ENCODE data around the gene FOSB. TPM values are rescaled to one million over a fixed set of nuclear protein-coding genes. Genes with fewer than 3 reads are reported as not detected.
A peak's percentile ranks its signal among the peaks of the same experiment; 100 is the strongest.

The FOSB gene
- polyA plus RNA-seq, 2 of the 4 experiments (the other 2 are of a cell fraction): 0.57 to 48.8 TPM

DNA sequence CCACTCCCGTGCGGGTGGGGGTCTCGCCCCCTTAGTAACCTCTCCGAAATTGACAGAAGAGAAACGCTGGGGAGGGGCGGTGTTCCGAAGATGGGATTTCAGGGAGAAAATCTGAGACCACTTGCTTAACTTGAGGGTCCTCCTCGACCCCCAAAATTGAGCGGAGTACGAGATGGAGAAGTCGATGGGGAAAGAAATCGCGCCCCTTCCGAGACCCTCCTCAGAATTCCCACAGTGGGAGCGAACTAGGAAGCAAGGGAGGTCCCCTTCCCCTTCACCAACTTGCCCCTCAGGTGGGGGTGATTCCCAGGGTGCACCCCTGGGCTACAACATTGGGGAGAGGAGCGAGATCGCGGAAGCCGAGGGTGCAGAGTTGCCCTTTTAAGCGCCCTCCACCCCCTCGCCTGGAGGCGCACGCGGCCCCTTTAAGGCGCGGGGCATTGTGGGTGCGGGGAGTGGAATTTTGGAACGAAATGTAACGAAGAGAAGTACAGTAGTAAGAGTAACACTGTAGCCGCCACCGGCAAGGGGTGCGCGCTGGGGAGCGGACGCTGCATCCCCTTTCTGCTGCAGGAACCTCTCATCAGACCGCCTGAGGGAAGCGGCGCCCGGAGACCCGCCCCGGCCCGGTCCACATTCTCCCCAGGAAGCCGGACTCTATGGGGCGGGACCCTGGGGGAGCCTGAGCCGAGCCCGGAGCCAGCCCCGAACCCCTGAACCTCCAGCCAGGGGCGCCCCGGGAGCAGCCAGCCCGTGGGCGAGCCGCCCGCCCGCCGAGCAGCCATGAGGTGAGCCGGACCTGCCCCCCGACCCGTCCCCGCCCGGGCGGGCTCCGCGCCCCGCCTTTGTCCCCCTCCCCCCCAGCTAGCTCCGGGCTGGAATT is 39.4 kb downstream of the FOSB start, which contains the start of gene VASP:
Gene VASP (plus strand): TSS at position 491 of the 883 bp plus-strand sequence. CDS start 293 bp downstream, at position 784.
- ChIA-PET CTCF (interaction anchor here (0.8 to 1.8 kb wide), 8 partner anchors 9 to 185 kb away, joined by 3 to 11 read pairs (median 4); partner anchors contain the start of gene QPCTL), POLR2A (interaction anchor here (0.6 to 1.8 kb wide), 5 partner anchors 8 to 135 kb away, joined by 3 to 7 read pairs (median 3); no protein-coding TSS in a partner anchor)
- H3K27ac ChIP-seq: peak within 1 kb of the TSS; percentile 99
- ATAC-seq (peak; percentile 61 to 75), FAIRE-seq (no peak), DNase-seq (ENCODE audit: low read depth in 1 of 2, low spot score in 1 of 2) (peak; percentile 90 to 94)
- peak within 1 kb of the TSS; percentile 99 for H3K4me2 ChIP-seq
- H3K4me3 ChIP-seq: peak within 1 kb of the TSS; percentile 70
- H3K4me1 ChIP-seq: peaks cover 32% of the 10 kb centered on the region
- TF ChIP-seq GATA3 (IDR thresholded peaks at IDR 0.05; ENCODE audit: borderline replicate concordance): peak; percentile 19
- no peak for TF ChIP-seq EHMT2 (IDR thresholded peaks at IDR 0.05; ENCODE audit: low read depth)
- no peak for TF ChIP-seq POLR2AphosphoS2 (conservative IDR thresholded peaks at IDR 0.05; ENCODE audit: low read length)
- 0 out of 2 replicates have a peak, but pooled peaks have one; percentile 57 for TF ChIP-seq CHD4 (IDR thresholded peaks at IDR 0.05; ENCODE audit: borderline replicate concordance)
- TF ChIP-seq PHF8 (IDR thresholded peaks at IDR 0.05; ENCODE audit: borderline replicate concordance, low read depth): peak; percentile 74; the same call in 1 of the 2 replicates
- peak; percentile 54 for TF ChIP-seq CHD2 (IDR thresholded peaks at IDR 0.05; ENCODE audit: low read length, partially characterized antibody)
- TF ChIP-seq JUN (IDR thresholded peaks at IDR 0.05): peak; percentile 28 to 67; a peak in 2 of 5 replicates
- TF ChIP-seq CBX8 (IDR thresholded peaks at IDR 0.05): no peak
- TF ChIP-seq FOSL2 (IDR thresholded peaks at IDR 0.05): no peak
- TF ChIP-seq FOSL2 (CRISPR knock-in tag; IDR thresholded peaks at IDR 0.05): peak; percentile 37
- no peak for TF ChIP-seq KDM1A (IDR thresholded peaks at IDR 0.05; ENCODE audit: low read depth)
- TF ChIP-seq, protein P1, sequence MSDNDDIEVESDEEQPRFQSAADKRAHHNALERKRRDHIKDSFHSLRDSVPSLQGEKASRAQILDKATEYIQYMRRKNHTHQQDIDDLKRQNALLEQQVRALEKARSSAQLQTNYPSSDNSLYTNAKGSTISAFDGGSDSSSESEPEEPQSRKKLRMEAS (IDR thresholded peaks at IDR 0.05): peak; percentile 92
- TF ChIP-seq CEBPB (IDR thresholded peaks at IDR 0.05): peak in 1 of 2 experiments; percentile 8; a peak in 1 of 4 replicates
- TF ChIP-seq POLR2A (IDR thresholded peaks at IDR 0.05; ENCODE audit: low read length): peak; percentile 95
- TF ChIP-seq JUNB (IDR thresholded peaks at IDR 0.05): no peak
- TF ChIP-seq HDAC2 (IDR thresholded peaks at IDR 0.05): no peak
- TF ChIP-seq MYC (IDR thresholded peaks at IDR 0.05; ENCODE audit: borderline replicate concordance, low read length): peak; percentile 79
- no peak for TF ChIP-seq CBX2 (IDR thresholded peaks at IDR 0.05; ENCODE audit: borderline replicate concordance, low read depth)
- TF ChIP-seq RARB (CRISPR knock-in tag; IDR thresholded peaks at IDR 0.05): no peak
- TF ChIP-seq, protein P2, sequence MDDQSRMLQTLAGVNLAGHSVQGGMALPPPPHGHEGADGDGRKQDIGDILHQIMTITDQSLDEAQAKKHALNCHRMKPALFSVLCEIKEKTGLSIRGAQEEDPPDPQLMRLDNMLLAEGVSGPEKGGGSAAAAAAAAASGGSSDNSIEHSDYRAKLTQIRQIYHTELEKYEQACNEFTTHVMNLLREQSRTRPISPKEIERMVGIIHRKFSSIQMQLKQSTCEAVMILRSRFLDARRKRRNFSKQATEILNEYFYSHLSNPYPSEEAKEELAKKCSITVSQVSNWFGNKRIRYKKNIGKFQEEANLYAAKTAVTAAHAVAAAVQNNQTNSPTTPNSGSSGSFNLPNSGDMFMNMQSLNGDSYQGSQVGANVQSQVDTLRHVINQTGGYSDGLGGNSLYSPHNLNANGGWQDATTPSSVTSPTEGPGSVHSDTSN (IDR thresholded peaks at IDR 0.05): no peak
- TF ChIP-seq, protein P3, sequence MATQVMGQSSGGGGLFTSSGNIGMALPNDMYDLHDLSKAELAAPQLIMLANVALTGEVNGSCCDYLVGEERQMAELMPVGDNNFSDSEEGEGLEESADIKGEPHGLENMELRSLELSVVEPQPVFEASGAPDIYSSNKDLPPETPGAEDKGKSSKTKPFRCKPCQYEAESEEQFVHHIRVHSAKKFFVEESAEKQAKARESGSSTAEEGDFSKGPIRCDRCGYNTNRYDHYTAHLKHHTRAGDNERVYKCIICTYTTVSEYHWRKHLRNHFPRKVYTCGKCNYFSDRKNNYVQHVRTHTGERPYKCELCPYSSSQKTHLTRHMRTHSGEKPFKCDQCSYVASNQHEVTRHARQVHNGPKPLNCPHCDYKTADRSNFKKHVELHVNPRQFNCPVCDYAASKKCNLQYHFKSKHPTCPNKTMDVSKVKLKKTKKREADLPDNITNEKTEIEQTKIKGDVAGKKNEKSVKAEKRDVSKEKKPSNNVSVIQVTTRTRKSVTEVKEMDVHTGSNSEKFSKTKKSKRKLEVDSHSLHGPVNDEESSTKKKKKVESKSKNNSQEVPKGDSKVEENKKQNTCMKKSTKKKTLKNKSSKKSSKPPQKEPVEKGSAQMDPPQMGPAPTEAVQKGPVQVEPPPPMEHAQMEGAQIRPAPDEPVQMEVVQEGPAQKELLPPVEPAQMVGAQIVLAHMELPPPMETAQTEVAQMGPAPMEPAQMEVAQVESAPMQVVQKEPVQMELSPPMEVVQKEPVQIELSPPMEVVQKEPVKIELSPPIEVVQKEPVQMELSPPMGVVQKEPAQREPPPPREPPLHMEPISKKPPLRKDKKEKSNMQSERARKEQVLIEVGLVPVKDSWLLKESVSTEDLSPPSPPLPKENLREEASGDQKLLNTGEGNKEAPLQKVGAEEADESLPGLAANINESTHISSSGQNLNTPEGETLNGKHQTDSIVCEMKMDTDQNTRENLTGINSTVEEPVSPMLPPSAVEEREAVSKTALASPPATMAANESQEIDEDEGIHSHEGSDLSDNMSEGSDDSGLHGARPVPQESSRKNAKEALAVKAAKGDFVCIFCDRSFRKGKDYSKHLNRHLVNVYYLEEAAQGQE (IDR thresholded peaks at IDR 0.05): no peak
- TF ChIP-seq TP53 (CRISPR knock-in tag; IDR thresholded peaks at IDR 0.05): no peak; the same call in none of the 2 replicates
- TF ChIP-seq MAZ (IDR thresholded peaks at IDR 0.05; ENCODE audit: borderline replicate concordance, low read depth, low read length): no peak; the same call in 1 of the 2 replicates
- TF ChIP-seq SMC3 (IDR thresholded peaks at IDR 0.05): no peak
- no peak for TF ChIP-seq ZFP36 (IDR thresholded peaks at IDR 0.05; ENCODE audit: borderline replicate concordance, partially characterized antibody)
- TF ChIP-seq NR3C1 (IDR thresholded peaks at IDR 0.05): no peak
- TF ChIP-seq, protein P4, sequence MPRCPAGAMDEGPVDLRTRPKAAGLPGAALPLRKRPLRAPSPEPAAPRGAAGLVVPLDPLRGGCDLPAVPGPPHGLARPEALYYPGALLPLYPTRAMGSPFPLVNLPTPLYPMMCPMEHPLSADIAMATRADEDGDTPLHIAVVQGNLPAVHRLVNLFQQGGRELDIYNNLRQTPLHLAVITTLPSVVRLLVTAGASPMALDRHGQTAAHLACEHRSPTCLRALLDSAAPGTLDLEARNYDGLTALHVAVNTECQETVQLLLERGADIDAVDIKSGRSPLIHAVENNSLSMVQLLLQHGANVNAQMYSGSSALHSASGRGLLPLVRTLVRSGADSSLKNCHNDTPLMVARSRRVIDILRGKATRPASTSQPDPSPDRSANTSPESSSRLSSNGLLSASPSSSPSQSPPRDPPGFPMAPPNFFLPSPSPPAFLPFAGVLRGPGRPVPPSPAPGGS (IDR thresholded peaks at IDR 0.05): peak; percentile 92
- TF ChIP-seq MAFK (IDR thresholded peaks at IDR 0.05; ENCODE audit: partially characterized antibody): no peak
- TF ChIP-seq BHLHE40 (IDR thresholded peaks at IDR 0.05; ENCODE audit: low read depth, low read length): no peak
- TF ChIP-seq EP300 (IDR thresholded peaks at IDR 0.05): 0 out of 5 replicates have a peak, but pooled peaks of 1 of the 2 experiments have one; percentile 28
- no peak for TF ChIP-seq RCOR1 (IDR thresholded peaks at IDR 0.05; ENCODE audit: low read depth, low read length)
- TF ChIP-seq, protein P5, sequence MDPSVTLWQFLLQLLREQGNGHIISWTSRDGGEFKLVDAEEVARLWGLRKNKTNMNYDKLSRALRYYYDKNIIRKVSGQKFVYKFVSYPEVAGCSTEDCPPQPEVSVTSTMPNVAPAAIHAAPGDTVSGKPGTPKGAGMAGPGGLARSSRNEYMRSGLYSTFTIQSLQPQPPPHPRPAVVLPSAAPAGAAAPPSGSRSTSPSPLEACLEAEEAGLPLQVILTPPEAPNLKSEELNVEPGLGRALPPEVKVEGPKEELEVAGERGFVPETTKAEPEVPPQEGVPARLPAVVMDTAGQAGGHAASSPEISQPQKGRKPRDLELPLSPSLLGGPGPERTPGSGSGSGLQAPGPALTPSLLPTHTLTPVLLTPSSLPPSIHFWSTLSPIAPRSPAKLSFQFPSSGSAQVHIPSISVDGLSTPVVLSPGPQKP (IDR thresholded peaks at IDR 0.05; ENCODE audit: low read depth, low read length): no peak
- WGBS (ENCODE audit: missing lambda C conversion rate): 2% methylated on average over 42 of the region's 65 CpGs
- H3K9me3 ChIP-seq: no peaks in the 10 kb centered on the region
